Measurements from ENCODE around the gene MAK. TPM values are rescaled to one million over a fixed set of nuclear protein-coding genes. Genes with fewer than 3 reads are reported as not detected.

MAK gene
- total and polyA plus RNA-seq, 2 of the 13 experiments (the other 11 are each of a cell fraction or from before 2014, with no cell fraction given): 0.04 TPM; not detected in 1

DNA sequence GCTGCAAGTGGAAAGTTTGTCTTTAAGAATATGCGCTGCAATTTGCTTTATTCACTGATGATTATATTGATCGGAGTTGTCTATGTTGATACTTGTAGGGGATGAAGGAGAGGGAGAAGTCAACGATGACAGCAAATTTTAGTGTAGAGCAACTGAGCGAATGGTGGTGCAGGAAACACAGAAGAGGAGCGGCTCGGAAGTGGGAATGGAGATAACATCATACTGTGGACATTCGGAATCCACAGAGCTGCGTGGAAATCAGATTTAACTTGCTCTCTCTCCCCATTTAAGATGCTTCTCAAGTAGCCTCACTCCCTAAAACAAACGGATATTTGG lies 91.5 kb downstream of the MAK start (continued):
- TF ChIP-seq LRRFIP1 (CRISPR knock-in tag; conservative IDR thresholded peaks at IDR 0.05): no peak
- TF ChIP-seq, protein P1, sequence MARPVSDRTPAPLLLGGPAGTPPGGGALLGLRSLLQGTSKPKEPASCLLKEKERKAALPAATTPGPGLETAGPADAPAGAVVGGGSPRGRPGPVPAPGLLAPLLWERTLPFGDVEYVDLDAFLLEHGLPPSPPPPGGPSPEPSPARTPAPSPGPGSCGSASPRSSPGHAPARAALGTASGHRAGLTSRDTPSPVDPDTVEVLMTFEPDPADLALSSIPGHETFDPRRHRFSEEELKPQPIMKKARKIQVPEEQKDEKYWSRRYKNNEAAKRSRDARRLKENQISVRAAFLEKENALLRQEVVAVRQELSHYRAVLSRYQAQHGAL (CRISPR knock-in tag; IDR thresholded peaks at IDR 0.05; ENCODE audit: not compliant biosample characterization): no peak
- no peak for TF ChIP-seq ZBTB38 (CRISPR knock-in tag; IDR thresholded peaks at IDR 0.05)
- TF ChIP-seq AGO1 (IDR thresholded peaks at IDR 0.05; ENCODE audit: low read depth, low read length, poor library complexity, severe bottlenecking): no peak
- TF ChIP-seq, protein P2, sequence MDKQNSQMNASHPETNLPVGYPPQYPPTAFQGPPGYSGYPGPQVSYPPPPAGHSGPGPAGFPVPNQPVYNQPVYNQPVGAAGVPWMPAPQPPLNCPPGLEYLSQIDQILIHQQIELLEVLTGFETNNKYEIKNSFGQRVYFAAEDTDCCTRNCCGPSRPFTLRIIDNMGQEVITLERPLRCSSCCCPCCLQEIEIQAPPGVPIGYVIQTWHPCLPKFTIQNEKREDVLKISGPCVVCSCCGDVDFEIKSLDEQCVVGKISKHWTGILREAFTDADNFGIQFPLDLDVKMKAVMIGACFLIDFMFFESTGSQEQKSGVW (CRISPR knock-in tag; IDR thresholded peaks at IDR 0.05; ENCODE audit: borderline replicate concordance): no peak
- TF ChIP-seq ZNF512B (CRISPR knock-in tag; IDR thresholded peaks at IDR 0.05; ENCODE audit: borderline replicate concordance): no peak
- TF ChIP-seq ZFP36L2 (CRISPR knock-in tag; IDR thresholded peaks at IDR 0.05): no peak
- TF ChIP-seq ATF7 (IDR thresholded peaks at IDR 0.05): no peak
- no peak for TF ChIP-seq ATF7 (CRISPR knock-in tag; IDR thresholded peaks at IDR 0.05)
- no peak for TF ChIP-seq NONO (IDR thresholded peaks at IDR 0.05)
- TF ChIP-seq NONO (CRISPR knock-in tag; conservative IDR thresholded peaks at IDR 0.05): no peak
- TF ChIP-seq, protein P3, sequence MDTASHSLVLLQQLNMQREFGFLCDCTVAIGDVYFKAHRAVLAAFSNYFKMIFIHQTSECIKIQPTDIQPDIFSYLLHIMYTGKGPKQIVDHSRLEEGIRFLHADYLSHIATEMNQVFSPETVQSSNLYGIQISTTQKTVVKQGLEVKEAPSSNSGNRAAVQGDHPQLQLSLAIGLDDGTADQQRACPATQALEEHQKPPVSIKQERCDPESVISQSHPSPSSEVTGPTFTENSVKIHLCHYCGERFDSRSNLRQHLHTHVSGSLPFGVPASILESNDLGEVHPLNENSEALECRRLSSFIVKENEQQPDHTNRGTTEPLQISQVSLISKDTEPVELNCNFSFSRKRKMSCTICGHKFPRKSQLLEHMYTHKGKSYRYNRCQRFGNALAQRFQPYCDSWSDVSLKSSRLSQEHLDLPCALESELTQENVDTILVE (CRISPR knock-in tag; IDR thresholded peaks at IDR 0.05): no peak
- TF ChIP-seq SPEN (CRISPR knock-in tag; IDR thresholded peaks at IDR 0.05; ENCODE audit: low read depth): no peak
- TF ChIP-seq TBX3 (IDR thresholded peaks at IDR 0.05; ENCODE audit: borderline replicate concordance): no peak
- TF ChIP-seq ZNF577 (CRISPR knock-in tag; IDR thresholded peaks at IDR 0.05; ENCODE audit: borderline replicate concordance, low read depth): no peak
- no peak for TF ChIP-seq ATF5 (CRISPR knock-in tag; IDR thresholded peaks at IDR 0.05; ENCODE audit: low read depth)
- TF ChIP-seq BRCA1 (CRISPR knock-in tag; IDR thresholded peaks at IDR 0.05): no peak; the same call in 1 of the 2 replicates
- TF ChIP-seq POGK (CRISPR knock-in tag; conservative IDR thresholded peaks at IDR 0.05): no peak
- TF ChIP-seq KLF16 (CRISPR knock-in tag; IDR thresholded peaks at IDR 0.05): no peak
- TF ChIP-seq PRMT3 (CRISPR knock-in tag; IDR thresholded peaks at IDR 0.05; ENCODE audit: borderline replicate concordance, low read depth): no peak
